K562 (cell line): Measurements from ENCODE around the gene ADARB2. TPM values are rescaled to one million over a fixed set of nuclear protein-coding genes. Genes with fewer than 3 reads are reported as not detected.

Experiments used
- ATAC-seq: fragments of 200-7000 bp; cut with Tn5 transposase; 3 replicates; pipeline ENCODE4 v1.9.1; 2020; ENCODE audit warnings: moderate library complexity
- BruUV-seq: library from RNA; stranded (reverse); fragments of 400-500 nt; replicated peaks from 2 replicates; lab custom pipeline; 2021; lab: Mats Ljungman, UMichigan
- CTCF ChIA-PET: fragments of 300-600 bp; formaldehyde crosslinking; extraction: SDS; loops from one replicate; lab custom pipeline; 2021; ENCODE audit warnings: low intra/inter-chr PET ratio; lab: Yijun Ruan, JAX
- POLR2A ChIA-PET: fragments of 300-600, 350-650 bp; sonication (Branson Sonifier 250); formaldehyde crosslinking; extraction: SDS; loops from one replicate; lab custom pipeline; 2021; ENCODE audit warnings: antibody characterized with exemption, inconsistent platforms; lab: Yijun Ruan, JAX
- DNase-seq, 4 experiments: peaks; one replicate each; pipeline versions ENCODE4 v3.0.0 to v3.0.0-alpha.2; 2011 to 2018; ENCODE audit warnings: low spot score in 3 of 4, mixed read lengths in 3 of 4; ENCODE audit errors: extremely low read depth in 1 of 4
- FAIRE-seq: peaks from 2 replicates; lab custom pipeline; 2011; peaks lifted over from hg19 to GRCh38; lab: Jason Lieb, UNC
- H2AFZ ChIP-seq: 2 replicates; pipeline ENCODE4 v1.6.0; 2011; ENCODE audit warnings: low read depth, low read length, control low read depth, inconsistent platforms
- H3K27ac ChIP-seq: fragments of 200-600 bp; 3 replicates; pipeline ENCODE4 v1.8.0; 2011; ENCODE audit warnings: low read depth, mild to moderate bottlenecking, control low read depth, inconsistent platforms, low read length, moderate library complexity, mixed read lengths; ENCODE audit errors: extremely low read depth
- H3K27me3 ChIP-seq, 2 experiments: fragments of 300-600 bp in 1 of 2; 2 replicates in 1 of 2; 3 replicates in 1 of 2; pipeline versions ENCODE4 v1.6.0 to v1.8.0; 2011; ENCODE audit warnings: inconsistent platforms in 2 of 2, low read length in 2 of 2, mild to moderate bottlenecking in 1 of 2, mixed read lengths in 1 of 2, moderate library complexity in 1 of 2; ENCODE audit not compliant: control insufficient read depth in 2 of 2, insufficient read depth in 2 of 2
- H3K36me3 ChIP-seq: fragments of 300-600 bp; 3 replicates; pipeline ENCODE4 v1.8.0; 2011; ENCODE audit warnings: mild to moderate bottlenecking, low read length, inconsistent platforms; ENCODE audit not compliant: control insufficient read depth, insufficient read depth
- H3K4me1 ChIP-seq, 2 experiments: fragments of 200-600 bp in 1 of 2; replicated peaks in 1 of 2; 2 replicates in 1 of 2; 3 replicates in 1 of 2; pipeline versions ENCODE4 v1.5.1 to v1.8.0; 2011; ENCODE audit warnings: inconsistent platforms in 2 of 2, low read length in 2 of 2, mild to moderate bottlenecking in 1 of 2, mixed read lengths in 1 of 2, moderate library complexity in 1 of 2; ENCODE audit not compliant: control insufficient read depth in 2 of 2, insufficient read depth in 2 of 2
- H3K4me2 ChIP-seq: 2 replicates; pipeline ENCODE4 v1.6.1; 2011; ENCODE audit warnings: low read length, control low read depth, inconsistent platforms, mixed read lengths; ENCODE audit not compliant: insufficient read depth
- H3K4me3 ChIP-seq: fragments of 200-600 bp; sonication (generic), shearing (Covaris generic); 2 replicates; pipeline ENCODE4 v1.5.1; 2016; ENCODE audit warnings: control low read depth, inconsistent platforms
- H3K79me2 ChIP-seq: fragments of 200-600 bp; 3 replicates; pipeline ENCODE4 v1.8.0; 2011; ENCODE audit warnings: low read length, inconsistent platforms; ENCODE audit not compliant: control insufficient read depth, insufficient read depth
- H3K9ac ChIP-seq, 2 experiments: 2 replicates each; pipeline versions ENCODE4 v1.6.0 to v1.6.1; 2011; ENCODE audit warnings: low read depth in 2 of 2, low read length in 2 of 2, control low read depth in 1 of 2, inconsistent platforms in 1 of 2, mild to moderate bottlenecking in 1 of 2, mixed read lengths in 1 of 2; ENCODE audit not compliant: insufficient read depth in 1 of 2
- H3K9me1 ChIP-seq: one replicate; pipeline ENCODE4 v1.6.0; 2011; ENCODE audit warnings: inconsistent platforms, mild to moderate bottlenecking, low read length, moderate library complexity; ENCODE audit not compliant: control insufficient read depth, insufficient read depth
- H3K9me3 ChIP-seq: replicated peaks from 2 replicates; pipeline ENCODE4 v1.5.1; 2011; ENCODE audit warnings: low read depth, low read length, inconsistent platforms; ENCODE audit not compliant: control insufficient read depth, insufficient read depth
- H4K20me1 ChIP-seq: replicated peaks from 2 replicates; pipeline ENCODE4 v1.6.1; 2011; ENCODE audit warnings: low read length, inconsistent platforms, mixed read lengths; ENCODE audit not compliant: control insufficient read depth, insufficient read depth
- CCNT2 ChIP-seq: IDR thresholded peaks from 2 replicates; pipeline ENCODE4 v1.6.1; 2011; ENCODE audit warnings: borderline replicate concordance, low read depth, mild to moderate bottlenecking, moderate library complexity, mixed read lengths, low read length; ENCODE audit not compliant: insufficient read length; ENCODE audit errors: extremely low read depth
- ILF3 ChIP-seq: fragments of 450-650 bp; IDR thresholded peaks from 2 replicates; pipeline ENCODE4 v1.6.1; 2018; ENCODE audit warnings: antibody characterized with exemption, mild to moderate bottlenecking, moderate library complexity, borderline replicate concordance
- KAT7 ChIP-seq: sonication (generic); formaldehyde crosslinking; IDR thresholded peaks from 2 replicates; pipeline ENCODE4 v1.8.0; 2022; ENCODE audit warnings: missing genetic modification reagents, mild to moderate bottlenecking, borderline replicate concordance
- PREB ChIP-seq: sonication (generic); formaldehyde crosslinking; IDR thresholded peaks from 2 replicates; pipeline ENCODE4 v1.8.1; 2023; ENCODE audit warnings: mild to moderate bottlenecking, missing genetic modification reagents
- ZNF586 ChIP-seq: fragments of 450-650 bp; formaldehyde crosslinking; conservative IDR thresholded peaks from 2 replicates; pipeline ENCODE4 v1.4.0; 2020; ENCODE audit warnings: mild to moderate bottlenecking, moderate library complexity
- WGBS: fragments of 100-300 bp; shearing (Covaris generic); methylation state at CpG from one replicate; pipeline ENCODE4 v1.1.6; 2016; ENCODE audit warnings: low coverage, mixed read lengths; ENCODE audit not compliant: insufficient coverage; ENCODE audit errors: missing lambda C conversion rate; 5-methylcytosine and 5-hydroxymethylcytosine counted together
- in situ Hi-C: fragments of 300-500 bp; cut with MboI; formaldehyde crosslinking; loops from 4 replicates; pipeline ENCODE4 v1.15.0; 2018; ENCODE audit warnings: inconsistent platforms, mixed read lengths
- intact Hi-C: fragments of 100-400 bp; cut with micrococcal nuclease; formaldehyde crosslinking; loops from 2 replicates; pipeline ENCODE4 v1.14.2; 2022
- polyA plus RNA-seq, 8 experiments: library from polyadenylated mRNA; depleted of rRNA in 4 of 8; stranded (reverse) in 5 of 8; unstranded in 3 of 8; fragments of >200 nt; fragmentation: Nextera tagmentation in 2 of 8; fragmentation: Illumina TruSeq in 1 of 8; extraction: Ambion mirVana in 2 of 8; extraction: Trizol in 1 of 8; gene quantifications; 2 replicates each; pipeline versions ENCODE4 v1.2.1 to v1.2.3, GENCODE V29; 2011 to 2014; ENCODE audit warnings: inconsistent platforms in 1 of 8, missing spikeins in 1 of 8
- total RNA-seq, 7 experiments: library from RNA; depleted of rRNA in 6 of 7; stranded (reverse); fragments of >200 nt in 6 of 7; fragmentation: Illumina TruSeq in 2 of 7; extraction: Trizol in 2 of 7; gene quantifications; 2 replicates each; pipeline versions ENCODE4 v1.2.1 to v1.2.3, GENCODE V29; 2011 to 2021; ENCODE audit warnings: low replicate concordance in 1 of 7

ADARB2 gene
- total and polyA plus RNA-seq, 9 of the 15 experiments (the other 6 are each of a cell fraction or from before 2014, with no cell fraction given) = not detected

- Histone ChIP-seq H2AFZ (no peak overlapping the region), H3K36me3 (no peaks in the 10 kb centered on the region), H3K79me2 (no peaks in the 10 kb centered on the region), H4K20me1 (0 out of 2 replicates have a peak, but pooled peaks cover 5% of the 10 kb centered on the region), H3K27ac (no peak overlapping the region), H3K4me2 (no peak overlapping the region), H3K9me3 (no peaks in the 10 kb centered on the region), H3K9ac (no peak overlapping the region), H3K4me1 (no peaks in the 10 kb centered on the region), H3K9me1 (no peaks in the 10 kb centered on the region), H3K4me3 (no peak overlapping the region), H3K27me3 (peaks cover 1 to 16% of the 10 kb centered on the region in 2 experiments; a peak in 4 of 5 replicates)
- DNase-seq (no peak), ATAC-seq (no peak), FAIRE-seq (no peak)
- TF ChIP-seq ILF3 (no peak), KAT7 (CRISPR knock-in tag) (no peak), CCNT2 (no peak), ZNF586 (no peak), PREB (CRISPR knock-in tag) (no peak)
- intact Hi-C loops = no loop called here
- under 1% methylated on average over 12 of the region's 12 CpGs for WGBS
- CTCF ChIA-PET = no interaction called here
- in situ Hi-C loops = no loop called here
- POLR2A ChIA-PET = no interaction called here
- no TSS peak for BruUV-seq
Measured at GRCh38 chr10:1573981-1574380, 163.3 kb downstream of the ADARB2 start.
